B cell (primary cell): ENCODE measurements around the gene BTRC. TPM values are rescaled to one million over a fixed set of nuclear protein-coding genes. Genes with fewer than 3 reads are reported as not detected.
"Not testable (repeated sequence)": the region's sequence is repeated elsewhere in the genome, so short reads cannot be mapped to it uniquely, and the experiment has no call there.

Source experiments
- ATAC-seq: fragments of 200-7000 bp; cut with Tn5 transposase; one replicate; pipeline ENCODE4 v1.10.0; 2021; ENCODE audit warnings: low read depth, mild to moderate bottlenecking, moderate number of reproducible peaks, moderate library complexity
- CTCF ChIA-PET: fragments of 350-600 bp; sonication (Branson Sonifier 250); formaldehyde crosslinking; loops from one replicate; lab custom pipeline; 2021; ENCODE audit warnings: antibody characterized with exemption, inconsistent platforms; lab: Charles Lee
- POLR2A ChIA-PET: fragments of 350-600 bp; sonication (Branson Sonifier 250); formaldehyde crosslinking; loops from one replicate; lab custom pipeline; 2021; ENCODE audit warnings: antibody characterized with exemption; lab: Charles Lee
- DNase-seq: peaks from one replicate; pipeline ENCODE4 v3.0.0; 2013
- H2AFZ ChIP-seq: 2 replicates; pipeline ENCODE4 v1.6.1; 2012; ENCODE audit warnings: mild to moderate bottlenecking, low read depth, low read length; ENCODE audit not compliant: insufficient read depth, poor library complexity, severe bottlenecking
- H3K27ac ChIP-seq, 2 donors: 1 replicate in 1 of 2; 2 replicates in 1 of 2; pipeline ENCODE4 v1.5.1; 2012 to 2013; ENCODE audit warnings: low read length in 2 of 2, mild to moderate bottlenecking in 2 of 2, moderate library complexity in 1 of 2
- H3K27me3 ChIP-seq, 4 experiments: fragments of 200-600 bp in 1 of 4; sonication (generic) in 1 of 4; replicated peaks in 1 of 4; 1 replicate in 2 of 4; 2 replicates in 2 of 4; pipeline versions ENCODE4 v1.6.1 to v1.7.0; 2013 to 2016; ENCODE audit warnings: low read length in 3 of 4, mild to moderate bottlenecking in 2 of 4, mixed read lengths in 1 of 4, moderate library complexity in 1 of 4; ENCODE audit not compliant: insufficient read depth in 4 of 4, control insufficient read depth in 3 of 4; ENCODE audit errors: control extremely low read depth in 1 of 4
- H3K36me3 ChIP-seq, 2 experiments: replicated peaks in 1 of 2; 1 replicate in 1 of 2; 2 replicates in 1 of 2; pipeline versions ENCODE4 v1.6.1 to v1.7.1; 2013; ENCODE audit warnings: low read length in 1 of 2; ENCODE audit not compliant: insufficient read depth in 2 of 2, control insufficient read depth in 1 of 2; ENCODE audit errors: control extremely low read depth in 1 of 2, extremely low read depth in 1 of 2
- H3K4me1 ChIP-seq, 2 donors: fragments of 200-600 bp in 1 of 2; sonication (generic) in 1 of 2; 1 replicate in 1 of 2; 2 replicates in 1 of 2; pipeline versions ENCODE4 v1.5.1 to v1.6.1; 2013 to 2017; ENCODE audit warnings: low read length in 2 of 2; ENCODE audit not compliant: control insufficient read depth in 2 of 2, insufficient read depth in 2 of 2
- H3K4me2 ChIP-seq: replicated peaks from 2 replicates; pipeline ENCODE3; 2012; ENCODE audit warnings: mild to moderate bottlenecking, low read depth, low read length; ENCODE audit not compliant: poor library complexity, severe bottlenecking
- H3K4me3 ChIP-seq, 5 experiments: fragments of 200-600 bp in 1 of 5; sonication (generic) in 1 of 5; 1 replicate in 3 of 5; 2 replicates in 2 of 5; pipeline versions ENCODE4 v1.5.1 to v1.7.0; 2011 to 2016; ENCODE audit warnings: low read length in 4 of 5, mild to moderate bottlenecking in 4 of 5, low read depth in 2 of 5, control low read depth in 1 of 5, moderate library complexity in 1 of 5; ENCODE audit not compliant: insufficient read depth in 1 of 5; ENCODE audit errors: control extremely low read depth in 1 of 5, extremely low read depth in 1 of 5
- H3K79me2 ChIP-seq: fragments of 200-600 bp; sonication (generic); one replicate; pipeline ENCODE4 v1.6.0; 2016; ENCODE audit warnings: low read length; ENCODE audit not compliant: control insufficient read depth, insufficient read depth
- H3K9ac ChIP-seq: fragments of 200-600 bp; sonication (generic); 2 replicates; pipeline ENCODE4 v1.6.1; 2017; ENCODE audit warnings: mild to moderate bottlenecking, low read length, moderate library complexity
- H3K9me3 ChIP-seq, 3 donors: one replicate each; pipeline versions ENCODE4 v1.6.1 to v1.7.1; 2013; ENCODE audit warnings: low read length in 2 of 3; ENCODE audit not compliant: control insufficient read depth in 2 of 3, insufficient read depth in 1 of 3; ENCODE audit errors: control extremely low read depth in 1 of 3
- H4K20me1 ChIP-seq: 2 replicates; pipeline ENCODE4 v1.6.0; 2012; ENCODE audit warnings: mild to moderate bottlenecking, low read length; ENCODE audit not compliant: insufficient read depth, control insufficient read depth, poor library complexity, severe bottlenecking
- H3K27ac Mint-ChIP-seq: one replicate; pipeline ENCODE4 v1.8.0; 2021; ENCODE audit warnings: mixed read lengths
- H3K27me3 Mint-ChIP-seq: one replicate; pipeline ENCODE4 v1.8.0; 2021; ENCODE audit warnings: mixed read lengths
- H3K4me1 Mint-ChIP-seq: one replicate; pipeline ENCODE4 v1.8.0; 2021; ENCODE audit warnings: mixed read lengths
- H3K4me3 Mint-ChIP-seq: one replicate; pipeline ENCODE4 v1.8.0; 2021; ENCODE audit warnings: mixed read lengths
- H3K9me3 Mint-ChIP-seq: one replicate; pipeline ENCODE4 v1.8.0; 2022; ENCODE audit warnings: mixed read lengths; ENCODE audit not compliant: insufficient read depth
- EZH2 ChIP-seq: IDR thresholded peaks from 2 replicates; pipeline ENCODE4 v1.6.1; 2012; ENCODE audit warnings: borderline replicate concordance, low read depth, mild to moderate bottlenecking, moderate library complexity, low read length; ENCODE audit not compliant: insufficient read depth, poor library complexity, severe bottlenecking
- WGBS: methylation state at CpG from one replicate; pipeline ENCODE4 v1.1.5; 2013; ENCODE audit warnings: missing lambda C conversion rate; ENCODE audit not compliant: insufficient coverage; 5-methylcytosine and 5-hydroxymethylcytosine counted together
- intact Hi-C: fragments of 100-400 bp; cut with micrococcal nuclease; formaldehyde crosslinking; loops from one replicate; pipeline ENCODE4 v1.10.0; 2022
- polyA plus RNA-seq: library from polyadenylated mRNA; depleted of rRNA; stranded (reverse); fragments of >200 nt; gene quantifications from 2 replicates; pipeline ENCODE4 v1.2.3, GENCODE V29; 2012
- total RNA-seq, 2 donors: library from RNA; stranded (reverse); fragments of 120-200 nt in 1 of 2; gene quantifications; 1 replicate in 1 of 2; 2 replicates in 1 of 2; pipeline versions ENCODE4 v1.2.3 to v1.2.4, GENCODE V29; 2013 to 2022
- TF ChIP-seq, protein P1 (sequence below): fragments of 200-600 bp; IDR thresholded peaks from one replicate; pipeline ENCODE4 v1.8.0; 2022; ENCODE audit warnings: antibody characterized with exemption, mild to moderate bottlenecking

Gene BTRC
- total and polyA plus RNA-seq, 2 donors (not counting 1 experiment from before 2014, with no cell fraction given): 4.3 to 21.9 TPM

DNA sequence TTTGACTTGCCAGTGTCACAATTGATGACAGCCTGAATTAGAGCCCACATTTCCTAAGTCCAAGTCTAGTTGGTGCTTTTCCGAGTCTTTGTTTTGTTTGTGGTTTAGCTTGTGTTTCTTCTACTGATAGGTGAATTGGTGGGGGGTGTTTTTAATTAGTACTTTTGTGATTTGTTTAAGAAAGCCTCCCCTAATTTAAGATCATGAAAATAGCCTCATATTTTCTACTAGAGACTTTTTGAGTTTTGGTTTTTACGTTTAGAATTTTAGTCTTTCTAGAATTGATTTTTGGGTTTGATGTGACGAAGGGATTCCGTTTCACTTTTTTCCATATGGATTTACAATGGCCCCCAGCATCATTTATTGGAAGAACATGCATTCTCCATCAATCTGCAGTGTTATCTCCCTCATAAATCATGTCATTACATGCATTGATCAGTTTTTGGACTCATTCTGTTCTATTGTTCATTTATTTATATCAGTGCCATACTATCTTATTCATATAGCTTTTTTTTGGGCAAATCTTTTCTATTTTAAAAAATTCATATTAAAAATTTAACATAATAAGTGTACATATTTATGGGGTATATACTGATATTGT is 32.8 kb downstream of the BTRC start:
- H3K79me2 ChIP-seq: peaks cover 29% of the 10 kb centered on the region
- DNase-seq (no peak), ATAC-seq (no peak)
- H3K27ac Mint-ChIP-seq: no peak overlapping the region
- WGBS: no CpG with 5 or more reads among the region's 4 CpGs
- H3K9me3 ChIP-seq: no peaks in the 10 kb centered on the region
- H4K20me1 ChIP-seq: peaks cover 3% of the 10 kb centered on the region
- intact Hi-C loops: no loop called here
- no peak overlapping the region for H3K27ac ChIP-seq
- no peaks in the 10 kb centered on the region for H3K4me1 ChIP-seq
- H3K4me3 Mint-ChIP-seq: no peak overlapping the region
- H3K27me3 ChIP-seq: no peaks in the 10 kb centered on the region
- H3K4me2 ChIP-seq: no peak overlapping the region
- no peak for TF ChIP-seq EZH2
- TF ChIP-seq, protein P1, sequence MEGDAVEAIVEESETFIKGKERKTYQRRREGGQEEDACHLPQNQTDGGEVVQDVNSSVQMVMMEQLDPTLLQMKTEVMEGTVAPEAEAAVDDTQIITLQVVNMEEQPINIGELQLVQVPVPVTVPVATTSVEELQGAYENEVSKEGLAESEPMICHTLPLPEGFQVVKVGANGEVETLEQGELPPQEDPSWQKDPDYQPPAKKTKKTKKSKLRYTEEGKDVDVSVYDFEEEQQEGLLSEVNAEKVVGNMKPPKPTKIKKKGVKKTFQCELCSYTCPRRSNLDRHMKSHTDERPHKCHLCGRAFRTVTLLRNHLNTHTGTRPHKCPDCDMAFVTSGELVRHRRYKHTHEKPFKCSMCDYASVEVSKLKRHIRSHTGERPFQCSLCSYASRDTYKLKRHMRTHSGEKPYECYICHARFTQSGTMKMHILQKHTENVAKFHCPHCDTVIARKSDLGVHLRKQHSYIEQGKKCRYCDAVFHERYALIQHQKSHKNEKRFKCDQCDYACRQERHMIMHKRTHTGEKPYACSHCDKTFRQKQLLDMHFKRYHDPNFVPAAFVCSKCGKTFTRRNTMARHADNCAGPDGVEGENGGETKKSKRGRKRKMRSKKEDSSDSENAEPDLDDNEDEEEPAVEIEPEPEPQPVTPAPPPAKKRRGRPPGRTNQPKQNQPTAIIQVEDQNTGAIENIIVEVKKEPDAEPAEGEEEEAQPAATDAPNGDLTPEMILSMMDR: no peak
- no peaks in the 10 kb centered on the region for H3K36me3 ChIP-seq
- peaks cover 9% of the 10 kb centered on the region for H3K4me1 Mint-ChIP-seq
- H3K27me3 Mint-ChIP-seq: no peaks in the 10 kb centered on the region
- no peaks in the 10 kb centered on the region for H3K9me3 Mint-ChIP-seq
- H3K9ac ChIP-seq: no peak overlapping the region
- H3K4me3 ChIP-seq: no peak overlapping the region
- ChIA-PET POLR2A (no interaction called here), CTCF (interaction anchor here (0.7 kb wide), 1 partner anchor 52 kb away, joined by 4 read pairs; no protein-coding TSS in a partner anchor)
- no peak overlapping the region for H2AFZ ChIP-seq

DNA sequence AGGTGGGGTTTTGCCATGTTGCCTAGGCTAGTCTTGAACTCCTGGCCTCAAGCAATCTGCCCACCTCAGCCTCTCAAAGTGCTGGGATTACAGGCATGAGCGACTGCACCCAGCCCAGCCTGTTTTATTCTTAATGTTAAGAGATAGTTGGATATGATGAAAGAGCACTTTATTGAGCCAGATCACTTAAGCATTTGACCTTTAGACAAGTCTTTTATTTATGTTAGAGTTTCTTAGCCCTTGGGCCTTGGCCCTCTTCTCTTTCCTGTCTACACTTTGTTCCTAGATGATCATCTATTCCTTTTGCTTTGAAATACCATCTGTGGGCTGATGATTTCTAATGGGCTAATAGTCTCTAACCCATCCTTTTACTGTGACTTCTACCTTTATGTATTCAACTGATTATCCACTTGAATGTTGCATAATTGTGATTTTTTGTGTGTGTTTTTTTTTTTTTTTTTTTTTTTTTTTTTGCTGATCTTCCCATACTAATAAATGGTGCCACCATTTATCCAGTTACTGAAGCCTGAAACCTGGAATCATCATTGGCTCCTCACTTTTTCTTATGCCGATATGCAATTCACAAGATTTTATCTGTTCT is 34.8 kb downstream of the BTRC start:
- H3K36me3 ChIP-seq: no peaks in the 10 kb centered on the region
- no peaks in the 10 kb centered on the region for H4K20me1 ChIP-seq
- no peak overlapping the region for H3K4me3 ChIP-seq
- H3K9ac ChIP-seq: no peak overlapping the region
- WGBS: 80% methylated on average over 1 of the region's 2 CpGs
- H3K4me1 ChIP-seq: no peaks in the 10 kb centered on the region
- CTCF ChIA-PET: no interaction called here
- H3K9me3 ChIP-seq: no peaks in the 10 kb centered on the region
- intact Hi-C loops: no loop called here
- TF ChIP-seq EZH2: no peak
- TF ChIP-seq, protein P1: no peak
- Mint-ChIP-seq H3K4me3 (no peak overlapping the region), H3K27me3 (no peaks in the 10 kb centered on the region), H3K9me3 (no peaks in the 10 kb centered on the region), H3K4me1 (peaks cover 4% of the 10 kb centered on the region), H3K27ac (no peak overlapping the region)
- DNase-seq: no peak
- no peak overlapping the region for H3K4me2 ChIP-seq
- no peak for ATAC-seq
- H3K27me3 ChIP-seq: no peaks in the 10 kb centered on the region
- H3K79me2 ChIP-seq: peaks cover 38% of the 10 kb centered on the region
- POLR2A ChIA-PET: interaction anchor here (0.6 kb wide), 1 partner anchor 8 kb away, joined by 3 read pairs; no protein-coding TSS in a partner anchor
- no peak overlapping the region for H3K27ac ChIP-seq
- no peak overlapping the region for H2AFZ ChIP-seq

- H3K4me1 ChIP-seq, H4K20me1 ChIP-seq, H3K36me3 ChIP-seq, ATAC-seq, H3K4me1 Mint-ChIP-seq, H3K4me2 ChIP-seq, H3K9ac ChIP-seq, H3K4me3 Mint-ChIP-seq, H3K4me3 ChIP-seq, intact Hi-C loops, H3K27ac ChIP-seq, H3K27me3 Mint-ChIP-seq, DNase-seq, H3K27ac Mint-ChIP-seq, H3K9me3 ChIP-seq, H3K9me3 Mint-ChIP-seq, H2AFZ ChIP-seq, H3K27me3 ChIP-seq: not testable (repeated sequence)
- POLR2A ChIA-PET: interaction anchor here (0.6 kb wide), 1 partner anchor 7 kb away, joined by 3 read pairs; no protein-coding TSS in a partner anchor
- CTCF ChIA-PET: interaction anchor here (1.1 kb wide), 1 partner anchor 72 kb away, joined by 4 read pairs; no protein-coding TSS in a partner anchor
- 86% methylated on average over 1 of the region's 2 CpGs for WGBS
- H3K79me2 ChIP-seq: peaks cover 36% of the 10 kb centered on the region
Observed at GRCh38 chr10:101389532-101389931, 35.6 kb downstream of the BTRC start.
